C4-2B (cell line): ENCODE measurements around the gene RAB14.

Source experiments
- H3K27ac ChIP-seq: fragments of 450-650 bp; 2 replicates; pipeline ENCODE4 v1.5.1; 2017
- ZFX ChIP-seq: fragments of 450-650 bp; IDR thresholded peaks from 2 replicates; pipeline ENCODE4 v1.6.1; 2017
- TF ChIP-seq, protein P1 (sequence below): fragments of 450-650 bp; conservative IDR thresholded peaks from 2 replicates; pipeline ENCODE4 v1.5.1; 2017; ENCODE audit warnings: mild to moderate bottlenecking

Gene RAB14

DNA sequence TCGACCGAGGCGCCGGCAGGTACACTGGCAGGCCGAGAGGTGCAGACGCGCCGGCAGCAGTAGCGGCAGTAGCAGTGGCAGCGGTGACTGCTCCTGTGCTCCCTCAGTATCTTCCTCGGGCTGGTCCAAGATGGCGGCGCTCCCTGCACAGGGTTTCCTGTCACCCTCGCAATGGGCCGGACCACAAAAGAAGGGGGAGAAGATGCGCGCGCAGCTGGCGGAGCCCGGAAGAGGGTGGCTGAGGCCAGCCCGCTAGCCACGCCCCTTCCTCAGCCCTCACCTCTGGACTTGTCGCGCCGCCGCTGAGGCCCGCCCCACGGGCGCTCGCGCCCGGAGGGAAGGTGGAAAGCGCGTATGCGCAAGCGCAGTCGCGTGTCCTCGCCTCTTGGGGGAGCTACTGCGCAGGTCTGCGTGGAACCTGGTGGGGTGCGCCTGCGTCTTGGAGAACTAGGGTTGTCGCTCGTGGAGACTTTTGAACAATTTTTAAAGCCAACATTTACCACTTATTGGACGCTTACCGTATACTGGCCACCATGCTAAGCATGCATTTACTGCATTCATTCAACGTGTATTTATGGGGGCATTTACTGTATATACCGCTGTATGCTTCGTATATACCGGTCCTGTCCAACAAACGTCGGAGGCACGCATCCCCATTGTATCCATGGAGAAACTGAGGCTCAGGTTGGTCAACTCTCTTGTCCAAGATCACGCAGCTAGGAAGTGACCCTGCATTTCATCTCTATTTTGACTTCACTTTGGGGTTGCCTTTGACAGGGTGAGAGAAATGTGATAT is at the start of gene RAB14:
Gene RAB14 (minus strand): TSS at position 132 of the 796 bp plus-strand sequence. CDS start 8,457 bp downstream, outside the sequence.
- TF ChIP-seq, protein P1, sequence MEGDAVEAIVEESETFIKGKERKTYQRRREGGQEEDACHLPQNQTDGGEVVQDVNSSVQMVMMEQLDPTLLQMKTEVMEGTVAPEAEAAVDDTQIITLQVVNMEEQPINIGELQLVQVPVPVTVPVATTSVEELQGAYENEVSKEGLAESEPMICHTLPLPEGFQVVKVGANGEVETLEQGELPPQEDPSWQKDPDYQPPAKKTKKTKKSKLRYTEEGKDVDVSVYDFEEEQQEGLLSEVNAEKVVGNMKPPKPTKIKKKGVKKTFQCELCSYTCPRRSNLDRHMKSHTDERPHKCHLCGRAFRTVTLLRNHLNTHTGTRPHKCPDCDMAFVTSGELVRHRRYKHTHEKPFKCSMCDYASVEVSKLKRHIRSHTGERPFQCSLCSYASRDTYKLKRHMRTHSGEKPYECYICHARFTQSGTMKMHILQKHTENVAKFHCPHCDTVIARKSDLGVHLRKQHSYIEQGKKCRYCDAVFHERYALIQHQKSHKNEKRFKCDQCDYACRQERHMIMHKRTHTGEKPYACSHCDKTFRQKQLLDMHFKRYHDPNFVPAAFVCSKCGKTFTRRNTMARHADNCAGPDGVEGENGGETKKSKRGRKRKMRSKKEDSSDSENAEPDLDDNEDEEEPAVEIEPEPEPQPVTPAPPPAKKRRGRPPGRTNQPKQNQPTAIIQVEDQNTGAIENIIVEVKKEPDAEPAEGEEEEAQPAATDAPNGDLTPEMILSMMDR = peak; percentile 82
- TF ChIP-seq ZFX = no peak
- peak within 1 kb of the TSS; percentile 95 for H3K27ac ChIP-seq

DNA sequence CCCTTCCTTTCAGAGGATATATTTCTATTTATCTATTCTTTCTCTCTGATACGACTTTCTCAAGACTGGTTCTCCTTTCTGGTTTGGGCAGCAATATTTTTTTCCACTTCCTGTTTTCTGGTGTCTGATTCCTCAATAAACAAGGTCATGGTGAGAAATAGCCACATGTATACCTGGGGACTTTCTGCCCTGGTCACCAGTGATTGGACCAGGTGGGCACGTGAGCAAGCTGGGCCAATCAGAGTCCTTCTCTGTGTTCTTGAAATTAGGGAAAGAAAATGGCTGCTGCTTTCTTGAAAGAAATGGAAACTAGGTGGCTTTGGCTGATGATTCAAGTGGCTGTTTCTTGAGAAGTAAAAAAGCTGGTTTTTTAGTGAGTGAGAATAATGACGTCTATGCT is 47.9 kb upstream of the RAB14 start:
- H3K27ac ChIP-seq = no peak overlapping the region
- TF ChIP-seq, protein P1 = no peak
- no peak for TF ChIP-seq ZFX

DNA sequence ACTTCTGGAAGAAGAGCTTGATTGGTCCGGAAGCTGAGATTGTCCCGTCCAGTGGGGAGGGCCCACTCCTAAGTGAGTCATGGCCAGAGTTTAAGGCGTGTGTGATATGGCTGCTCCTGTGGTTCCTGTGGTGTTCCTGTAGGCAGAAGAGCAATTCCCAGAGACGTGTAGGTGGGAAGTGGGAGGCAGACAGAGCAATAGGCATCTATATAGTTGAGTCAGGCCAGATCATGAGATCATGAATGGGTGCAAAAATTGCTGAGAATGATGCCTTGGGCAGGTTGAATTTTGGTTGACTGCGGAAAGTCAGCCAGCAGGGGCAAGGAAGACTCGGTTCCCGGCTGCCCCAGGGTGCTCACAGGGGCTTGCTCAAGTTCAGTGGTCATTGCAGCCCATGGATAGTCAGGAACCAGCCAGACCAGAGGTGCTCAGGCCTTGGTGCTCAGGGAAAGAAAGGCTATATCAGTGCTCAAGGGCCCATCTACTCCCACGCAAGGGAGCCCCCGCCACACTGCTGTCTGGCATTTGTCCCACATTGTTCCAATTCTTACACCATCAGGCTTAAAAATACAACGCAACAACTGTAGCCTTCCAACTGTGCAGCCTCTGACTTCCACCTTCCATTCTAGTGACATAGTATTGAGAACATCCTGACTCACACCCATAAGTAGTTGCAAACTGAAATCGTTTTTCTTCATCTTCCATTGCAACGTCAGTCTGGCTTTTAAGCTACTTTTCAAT is 45.3 kb upstream of the RAB14 start:
- TF ChIP-seq, protein P1 = no peak
- no peak for TF ChIP-seq ZFX
- H3K27ac ChIP-seq = no peak overlapping the region

DNA sequence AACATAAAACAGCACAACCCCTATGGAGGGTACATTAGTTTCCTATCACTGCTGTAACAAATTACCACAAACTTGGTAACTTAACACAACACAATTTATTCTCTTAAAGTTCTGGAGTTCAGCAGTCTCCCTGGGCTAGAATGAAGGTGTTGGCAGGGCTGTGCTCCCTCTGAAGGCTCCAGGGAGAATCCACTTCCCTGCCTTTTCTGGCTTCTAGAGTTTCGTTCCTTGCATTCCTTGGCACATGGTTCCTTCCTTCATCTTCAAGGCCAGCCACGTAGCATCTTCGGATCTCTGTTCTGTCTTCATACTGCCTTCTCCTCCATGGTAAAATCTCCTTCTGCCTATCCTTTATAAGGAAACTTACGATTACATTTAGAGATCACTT is 41.3 kb upstream of the RAB14 start:
- TF ChIP-seq, protein P1 = no peak
- TF ChIP-seq ZFX = no peak
- no peak overlapping the region for H3K27ac ChIP-seq

DNA sequence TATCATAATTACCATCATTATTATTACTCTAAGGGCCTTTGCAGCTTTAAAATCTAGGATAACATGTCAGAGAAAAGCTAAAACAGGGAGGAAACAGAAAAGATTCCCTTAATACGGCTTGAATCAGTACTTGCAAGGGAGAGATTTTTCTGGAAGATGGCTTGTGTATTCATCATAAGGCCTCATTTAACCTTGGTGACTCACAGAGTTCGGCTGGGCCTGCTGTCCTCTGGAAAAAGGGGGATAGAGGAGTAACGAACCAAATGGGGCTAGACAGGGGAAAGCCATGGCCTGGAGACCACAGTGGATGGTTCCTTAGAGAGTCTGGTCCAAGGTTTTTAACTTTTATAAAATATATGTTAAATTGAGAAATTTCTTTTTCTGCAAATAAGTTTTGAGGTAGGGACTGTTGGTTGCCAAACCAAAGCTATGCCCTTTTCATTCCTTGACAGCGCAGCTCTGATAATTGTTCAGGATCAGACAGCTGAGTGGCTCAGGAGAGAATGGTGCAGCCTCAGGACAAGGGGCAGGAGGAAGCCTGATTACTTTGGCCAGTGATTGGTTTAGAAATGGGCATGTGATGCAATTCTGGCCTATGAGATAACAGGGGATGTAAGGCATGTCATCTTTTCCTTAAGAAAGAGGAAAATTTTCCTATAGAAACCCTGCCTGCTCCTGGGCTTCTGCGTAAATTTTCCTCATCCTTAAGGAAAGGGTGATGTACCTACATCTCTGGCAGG is 40.7 kb upstream of the RAB14 start:
- TF ChIP-seq, protein P1 = no peak
- no peak for TF ChIP-seq ZFX

DNA sequence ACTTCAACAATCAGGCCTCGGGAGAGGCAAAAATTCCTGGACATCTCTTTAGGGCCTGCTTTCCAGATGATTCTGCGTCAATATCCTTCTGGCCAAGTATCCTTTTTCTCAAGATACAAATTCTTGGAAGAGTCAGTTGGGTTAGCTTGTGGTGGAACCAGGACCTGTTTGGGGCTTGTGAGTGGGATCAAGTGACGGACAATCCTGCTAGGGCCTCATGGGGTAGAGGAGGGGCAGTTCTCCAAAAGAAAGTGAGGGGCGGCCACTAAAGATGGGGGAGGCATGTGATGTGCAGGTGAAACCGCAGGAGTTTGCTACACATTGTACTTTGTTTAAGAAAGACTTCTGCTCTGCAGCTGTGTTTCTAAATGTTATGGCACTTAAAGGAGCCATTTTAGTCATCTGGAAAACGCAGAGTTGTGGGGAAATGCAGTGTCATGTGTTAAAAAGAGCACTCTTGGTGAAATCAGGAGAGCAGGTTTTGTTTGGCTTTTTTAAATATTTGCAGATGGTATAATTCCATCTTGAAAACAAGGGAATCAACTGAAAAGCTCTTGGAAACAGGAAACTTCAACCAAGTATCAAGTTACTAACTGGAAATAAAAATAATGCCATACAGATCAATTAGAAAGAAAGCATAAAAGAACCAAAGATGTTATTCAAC is 38.9 kb upstream of the RAB14 start:
- TF ChIP-seq, protein P1 = no peak
- no peak for TF ChIP-seq ZFX
- H3K27ac ChIP-seq = no peak overlapping the region

More for the DNA sequence above, 40.7 kb upstream of the RAB14 start:
- H3K27ac ChIP-seq = no peak overlapping the region
